WTC11 (cell line): ENCODE data around the gene XBP1. TPM values are rescaled to one million over a fixed set of nuclear protein-coding genes. Genes with fewer than 3 reads are reported as not detected.
"Not testable (repeated sequence)": the region's sequence is repeated elsewhere in the genome, so short reads cannot be mapped to it uniquely, and the experiment has no call there.

Experiments used
- ATAC-seq: fragments of 200-7000 bp; cut with Tn5 transposase; 2 replicates; pipeline ENCODE4 v1.10.0; 2021; ENCODE audit warnings: mild to moderate bottlenecking, moderate library complexity
- CTCF ChIA-PET: fragments of 300-600 bp; sonication (Branson Sonifier 250); formaldehyde crosslinking; loops from one replicate; lab custom pipeline; 2021; ENCODE audit warnings: antibody characterized with exemption; lab: Charles Lee
- POLR2A ChIA-PET: fragments of 350-600 bp; sonication (Branson Sonifier 250); formaldehyde crosslinking; loops from one replicate; lab custom pipeline; 2021; ENCODE audit warnings: antibody characterized with exemption; lab: Charles Lee
- DNase-seq: peaks from one replicate; pipeline ENCODE4 v3.0.0; 2021; ENCODE audit warnings: low spot score
- H3K27ac Mint-ChIP-seq: 2 replicates; pipeline ENCODE4 v1.8.0; 2021; ENCODE audit warnings: mixed read lengths
- H3K27me3 Mint-ChIP-seq: 2 replicates; pipeline ENCODE4 v1.8.0; 2021; ENCODE audit warnings: low read depth, mild to moderate bottlenecking, moderate library complexity, mixed read lengths
- H3K36me3 Mint-ChIP-seq: 2 replicates; pipeline ENCODE4 v1.8.0; 2021; ENCODE audit warnings: mixed read lengths
- H3K4me1 Mint-ChIP-seq: 2 replicates; pipeline ENCODE4 v1.8.0; 2022; ENCODE audit warnings: mixed read lengths
- H3K4me3 Mint-ChIP-seq: 2 replicates; pipeline ENCODE4 v1.8.0; 2021; ENCODE audit warnings: mild to moderate bottlenecking, moderate library complexity, mixed read lengths
- H3K9me3 Mint-ChIP-seq: 2 replicates; pipeline ENCODE4 v1.8.0; 2021; ENCODE audit warnings: mixed read lengths
- ATF1 ChIP-seq: sonication (generic); formaldehyde crosslinking; IDR thresholded peaks from 2 replicates; pipeline ENCODE4 v1.8.1; 2023; ENCODE audit warnings: mild to moderate bottlenecking, moderate library complexity, missing genetic modification reagents
- FOXJ3 ChIP-seq: sonication (generic); formaldehyde crosslinking; IDR thresholded peaks from 2 replicates; pipeline ENCODE4 v1.9.0; 2021; ENCODE audit warnings: missing genetic modification reagents, mild to moderate bottlenecking, borderline replicate concordance
- FOXK1 ChIP-seq: sonication (generic); formaldehyde crosslinking; IDR thresholded peaks from 2 replicates; pipeline ENCODE4 v1.8.0; 2022; ENCODE audit warnings: mild to moderate bottlenecking, moderate library complexity, missing genetic modification reagents
- OVOL2 ChIP-seq: fragments of 250-450 bp; sonication (Bioruptor Pico); IDR thresholded peaks from 2 replicates; pipeline ENCODE4 v1.9.0; 2021; ENCODE audit warnings: mild to moderate bottlenecking, borderline replicate concordance
- ZNF121 ChIP-seq: sonication (generic); formaldehyde crosslinking; IDR thresholded peaks from 2 replicates; pipeline ENCODE4 v1.8.0; 2023; ENCODE audit warnings: missing genetic modification reagents
- ZNF396 ChIP-seq: fragments of 250-450 bp; sonication (Bioruptor Pico); IDR thresholded peaks from 2 replicates; pipeline ENCODE4 v1.8.0; 2021; ENCODE audit warnings: mild to moderate bottlenecking, moderate library complexity, borderline replicate concordance
- ZNF423 ChIP-seq: fragments of 250-450 bp; sonication (Bioruptor Pico); IDR thresholded peaks from 2 replicates; pipeline ENCODE4 v2.1.2; 2022; ENCODE audit warnings: mild to moderate bottlenecking, moderate library complexity
- total RNA-seq: library from RNA; stranded (reverse); gene quantifications from 3 replicates; pipeline ENCODE4 v1.2.3, GENCODE V29; 2021
- TF ChIP-seq, protein P1 (sequence below): sonication (generic); formaldehyde crosslinking; IDR thresholded peaks from 2 replicates; pipeline ENCODE4 v1.8.0; 2022; ENCODE audit warnings: missing genetic modification reagents
- TF ChIP-seq, protein P2 (sequence below): sonication (generic); formaldehyde crosslinking; IDR thresholded peaks from 2 replicates; pipeline ENCODE4 v1.8.0; 2023; ENCODE audit warnings: missing genetic modification reagents, mild to moderate bottlenecking, borderline replicate concordance
- TF ChIP-seq, protein P3 (sequence below): fragments of 250-450 bp; sonication (Bioruptor Pico); IDR thresholded peaks from 2 replicates; pipeline ENCODE4 v2.1.2; 2022; ENCODE audit warnings: mild to moderate bottlenecking, moderate library complexity
- TF ChIP-seq, protein P4 (sequence below): sonication (generic); formaldehyde crosslinking; IDR thresholded peaks from 2 replicates; pipeline ENCODE4 v1.8.1; 2022; ENCODE audit warnings: mild to moderate bottlenecking, missing genetic modification reagents, moderate library complexity, borderline replicate concordance
- TF ChIP-seq, protein P5 (sequence below): sonication (generic); formaldehyde crosslinking; IDR thresholded peaks from 2 replicates; pipeline ENCODE4 v1.8.1; 2022; ENCODE audit warnings: low read depth, missing genetic modification reagents, borderline replicate concordance
- TF ChIP-seq, protein P6 (sequence below): sonication (generic); formaldehyde crosslinking; IDR thresholded peaks from 2 replicates; pipeline ENCODE4 v1.8.1; 2022; ENCODE audit warnings: low read depth, mild to moderate bottlenecking, moderate library complexity, missing genetic modification reagents, borderline replicate concordance
- TF ChIP-seq, protein P7 (sequence below): sonication (generic); formaldehyde crosslinking; IDR thresholded peaks from 2 replicates; pipeline ENCODE4 v1.8.1; 2023; ENCODE audit warnings: mild to moderate bottlenecking, moderate library complexity, missing genetic modification reagents

Gene XBP1
- total RNA-seq, 1 experiment from 2014 or later: 127 TPM

DNA sequence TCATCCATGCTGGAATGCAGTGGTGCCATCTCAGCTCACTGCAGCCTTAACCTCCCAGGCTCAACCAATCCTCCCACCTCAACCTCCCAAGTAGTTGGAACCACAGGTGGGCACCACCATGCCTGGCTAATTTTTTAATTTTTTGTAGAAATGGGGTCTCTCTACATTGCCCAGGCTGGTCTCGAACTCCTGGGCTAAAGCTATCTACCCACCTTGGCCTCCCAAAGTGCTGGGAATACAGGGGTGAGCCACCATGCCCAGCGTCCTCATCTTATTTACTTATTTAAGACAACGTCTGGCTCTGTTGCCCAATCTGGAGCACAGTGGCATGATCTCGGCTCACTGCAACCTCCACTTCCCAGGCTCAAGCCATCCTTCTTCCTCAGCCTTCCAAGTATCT, 38.4 kb downstream of the XBP1 start:
- H3K36me3 Mint-ChIP-seq: peaks cover 14% of the 10 kb centered on the region
- CTCF ChIA-PET, H3K27ac Mint-ChIP-seq, ATAC-seq, H3K4me3 Mint-ChIP-seq, H3K27me3 Mint-ChIP-seq, DNase-seq: not testable (repeated sequence)
- TF ChIP-seq ZNF121 (CRISPR knock-in tag): peak; percentile 93
- peaks cover 19% of the 10 kb centered on the region for H3K9me3 Mint-ChIP-seq
- POLR2A ChIA-PET: interaction anchor here (1.6 to 2.4 kb wide), 2 partner anchors 11 to 21 kb away, joined by 8 to 13 read pairs; partner anchors contain the start of genes CCDC117, CHEK2 and HSCB
- peaks cover 29% of the 10 kb centered on the region for H3K4me1 Mint-ChIP-seq

DNA sequence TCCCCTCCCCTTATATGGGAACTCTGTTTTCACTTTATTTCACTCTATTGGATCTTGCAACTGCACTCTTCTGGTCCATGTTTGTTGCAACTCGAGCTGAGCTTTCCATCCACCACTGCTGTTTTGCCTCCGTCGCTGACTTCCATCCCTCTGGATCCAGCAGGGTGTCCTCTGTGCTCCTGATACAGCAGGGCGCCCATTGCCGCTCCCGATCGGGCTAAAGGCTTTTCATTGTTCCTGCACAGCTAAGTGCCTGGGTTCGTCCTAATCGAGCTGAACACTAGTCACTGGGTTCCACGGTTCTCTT, 39.0 kb downstream of the XBP1 start:
- no peak for ATAC-seq
- Mint-ChIP-seq H3K36me3 (peaks cover 17% of the 10 kb centered on the region), H3K9me3 (peaks cover 22% of the 10 kb centered on the region), H3K4me1 (peaks cover 29% of the 10 kb centered on the region), H3K27me3 (no peaks in the 10 kb centered on the region), H3K4me3 (peak overlapping the region; percentile 16; the same call in 1 of the 2 replicates), H3K27ac (peak overlapping the region; percentile 98)
- ChIA-PET CTCF (interaction anchor here (0.8 to 1.2 kb wide), 3 partner anchors 10 to 18 kb away, joined by 3 to 4 read pairs (median 3); partner anchors contain the start of gene CCDC117), POLR2A (interaction anchor here (0.7 to 2.4 kb wide), 5 partner anchors 11 to 753 kb away, joined by 4 to 13 read pairs (median 8); partner anchors contain the start of genes CCDC117, CHEK2, HSCB and XBP1)
- no peak for DNase-seq
- TF ChIP-seq FOXK1 (CRISPR knock-in tag): no peak
- no peak for TF ChIP-seq OVOL2 (CRISPR knock-in tag)
- TF ChIP-seq ZNF396: no peak
- TF ChIP-seq, protein P1, sequence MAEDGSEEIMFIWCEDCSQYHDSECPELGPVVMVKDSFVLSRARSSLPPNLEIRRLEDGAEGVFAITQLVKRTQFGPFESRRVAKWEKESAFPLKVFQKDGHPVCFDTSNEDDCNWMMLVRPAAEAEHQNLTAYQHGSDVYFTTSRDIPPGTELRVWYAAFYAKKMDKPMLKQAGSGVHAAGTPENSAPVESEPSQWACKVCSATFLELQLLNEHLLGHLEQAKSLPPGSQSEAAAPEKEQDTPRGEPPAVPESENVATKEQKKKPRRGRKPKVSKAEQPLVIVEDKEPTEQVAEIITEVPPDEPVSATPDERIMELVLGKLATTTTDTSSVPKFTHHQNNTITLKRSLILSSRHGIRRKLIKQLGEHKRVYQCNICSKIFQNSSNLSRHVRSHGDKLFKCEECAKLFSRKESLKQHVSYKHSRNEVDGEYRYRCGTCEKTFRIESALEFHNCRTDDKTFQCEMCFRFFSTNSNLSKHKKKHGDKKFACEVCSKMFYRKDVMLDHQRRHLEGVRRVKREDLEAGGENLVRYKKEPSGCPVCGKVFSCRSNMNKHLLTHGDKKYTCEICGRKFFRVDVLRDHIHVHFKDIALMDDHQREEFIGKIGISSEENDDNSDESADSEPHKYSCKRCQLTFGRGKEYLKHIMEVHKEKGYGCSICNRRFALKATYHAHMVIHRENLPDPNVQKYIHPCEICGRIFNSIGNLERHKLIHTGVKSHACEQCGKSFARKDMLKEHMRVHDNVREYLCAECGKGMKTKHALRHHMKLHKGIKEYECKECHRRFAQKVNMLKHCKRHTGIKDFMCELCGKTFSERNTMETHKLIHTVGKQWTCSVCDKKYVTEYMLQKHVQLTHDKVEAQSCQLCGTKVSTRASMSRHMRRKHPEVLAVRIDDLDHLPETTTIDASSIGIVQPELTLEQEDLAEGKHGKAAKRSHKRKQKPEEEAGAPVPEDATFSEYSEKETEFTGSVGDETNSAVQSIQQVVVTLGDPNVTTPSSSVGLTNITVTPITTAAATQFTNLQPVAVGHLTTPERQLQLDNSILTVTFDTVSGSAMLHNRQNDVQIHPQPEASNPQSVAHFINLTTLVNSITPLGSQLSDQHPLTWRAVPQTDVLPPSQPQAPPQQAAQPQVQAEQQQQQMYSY: no peak
- TF ChIP-seq, protein P2, sequence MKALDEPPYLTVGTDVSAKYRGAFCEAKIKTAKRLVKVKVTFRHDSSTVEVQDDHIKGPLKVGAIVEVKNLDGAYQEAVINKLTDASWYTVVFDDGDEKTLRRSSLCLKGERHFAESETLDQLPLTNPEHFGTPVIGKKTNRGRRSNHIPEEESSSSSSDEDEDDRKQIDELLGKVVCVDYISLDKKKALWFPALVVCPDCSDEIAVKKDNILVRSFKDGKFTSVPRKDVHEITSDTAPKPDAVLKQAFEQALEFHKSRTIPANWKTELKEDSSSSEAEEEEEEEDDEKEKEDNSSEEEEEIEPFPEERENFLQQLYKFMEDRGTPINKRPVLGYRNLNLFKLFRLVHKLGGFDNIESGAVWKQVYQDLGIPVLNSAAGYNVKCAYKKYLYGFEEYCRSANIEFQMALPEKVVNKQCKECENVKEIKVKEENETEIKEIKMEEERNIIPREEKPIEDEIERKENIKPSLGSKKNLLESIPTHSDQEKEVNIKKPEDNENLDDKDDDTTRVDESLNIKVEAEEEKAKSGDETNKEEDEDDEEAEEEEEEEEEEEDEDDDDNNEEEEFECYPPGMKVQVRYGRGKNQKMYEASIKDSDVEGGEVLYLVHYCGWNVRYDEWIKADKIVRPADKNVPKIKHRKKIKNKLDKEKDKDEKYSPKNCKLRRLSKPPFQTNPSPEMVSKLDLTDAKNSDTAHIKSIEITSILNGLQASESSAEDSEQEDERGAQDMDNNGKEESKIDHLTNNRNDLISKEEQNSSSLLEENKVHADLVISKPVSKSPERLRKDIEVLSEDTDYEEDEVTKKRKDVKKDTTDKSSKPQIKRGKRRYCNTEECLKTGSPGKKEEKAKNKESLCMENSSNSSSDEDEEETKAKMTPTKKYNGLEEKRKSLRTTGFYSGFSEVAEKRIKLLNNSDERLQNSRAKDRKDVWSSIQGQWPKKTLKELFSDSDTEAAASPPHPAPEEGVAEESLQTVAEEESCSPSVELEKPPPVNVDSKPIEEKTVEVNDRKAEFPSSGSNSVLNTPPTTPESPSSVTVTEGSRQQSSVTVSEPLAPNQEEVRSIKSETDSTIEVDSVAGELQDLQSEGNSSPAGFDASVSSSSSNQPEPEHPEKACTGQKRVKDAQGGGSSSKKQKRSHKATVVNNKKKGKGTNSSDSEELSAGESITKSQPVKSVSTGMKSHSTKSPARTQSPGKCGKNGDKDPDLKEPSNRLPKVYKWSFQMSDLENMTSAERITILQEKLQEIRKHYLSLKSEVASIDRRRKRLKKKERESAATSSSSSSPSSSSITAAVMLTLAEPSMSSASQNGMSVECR (CRISPR knock-in tag): no peak
- no peak for TF ChIP-seq ATF1 (CRISPR knock-in tag)
- TF ChIP-seq, protein P3, sequence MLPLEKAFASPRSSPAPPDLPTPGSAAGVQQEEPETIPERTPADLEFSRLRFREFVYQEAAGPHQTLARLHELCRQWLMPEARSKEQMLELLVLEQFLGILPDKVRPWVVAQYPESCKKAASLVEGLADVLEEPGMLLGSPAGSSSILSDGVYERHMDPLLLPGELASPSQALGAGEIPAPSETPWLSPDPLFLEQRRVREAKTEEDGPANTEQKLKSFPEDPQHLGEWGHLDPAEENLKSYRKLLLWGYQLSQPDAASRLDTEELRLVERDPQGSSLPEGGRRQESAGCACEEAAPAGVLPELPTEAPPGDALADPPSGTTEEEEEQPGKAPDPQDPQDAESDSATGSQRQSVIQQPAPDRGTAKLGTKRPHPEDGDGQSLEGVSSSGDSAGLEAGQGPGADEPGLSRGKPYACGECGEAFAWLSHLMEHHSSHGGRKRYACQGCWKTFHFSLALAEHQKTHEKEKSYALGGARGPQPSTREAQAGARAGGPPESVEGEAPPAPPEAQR: no peak
- no peak for TF ChIP-seq ZNF423 (CRISPR knock-in tag)
- no peak for TF ChIP-seq FOXJ3 (CRISPR knock-in tag)
- TF ChIP-seq, protein P4, sequence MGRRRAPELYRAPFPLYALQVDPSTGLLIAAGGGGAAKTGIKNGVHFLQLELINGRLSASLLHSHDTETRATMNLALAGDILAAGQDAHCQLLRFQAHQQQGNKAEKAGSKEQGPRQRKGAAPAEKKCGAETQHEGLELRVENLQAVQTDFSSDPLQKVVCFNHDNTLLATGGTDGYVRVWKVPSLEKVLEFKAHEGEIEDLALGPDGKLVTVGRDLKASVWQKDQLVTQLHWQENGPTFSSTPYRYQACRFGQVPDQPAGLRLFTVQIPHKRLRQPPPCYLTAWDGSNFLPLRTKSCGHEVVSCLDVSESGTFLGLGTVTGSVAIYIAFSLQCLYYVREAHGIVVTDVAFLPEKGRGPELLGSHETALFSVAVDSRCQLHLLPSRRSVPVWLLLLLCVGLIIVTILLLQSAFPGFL (CRISPR knock-in tag): no peak
- TF ChIP-seq, protein P5, sequence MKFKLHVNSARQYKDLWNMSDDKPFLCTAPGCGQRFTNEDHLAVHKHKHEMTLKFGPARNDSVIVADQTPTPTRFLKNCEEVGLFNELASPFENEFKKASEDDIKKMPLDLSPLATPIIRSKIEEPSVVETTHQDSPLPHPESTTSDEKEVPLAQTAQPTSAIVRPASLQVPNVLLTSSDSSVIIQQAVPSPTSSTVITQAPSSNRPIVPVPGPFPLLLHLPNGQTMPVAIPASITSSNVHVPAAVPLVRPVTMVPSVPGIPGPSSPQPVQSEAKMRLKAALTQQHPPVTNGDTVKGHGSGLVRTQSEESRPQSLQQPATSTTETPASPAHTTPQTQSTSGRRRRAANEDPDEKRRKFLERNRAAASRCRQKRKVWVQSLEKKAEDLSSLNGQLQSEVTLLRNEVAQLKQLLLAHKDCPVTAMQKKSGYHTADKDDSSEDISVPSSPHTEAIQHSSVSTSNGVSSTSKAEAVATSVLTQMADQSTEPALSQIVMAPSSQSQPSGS (CRISPR knock-in tag): no peak
- TF ChIP-seq, protein P6, sequence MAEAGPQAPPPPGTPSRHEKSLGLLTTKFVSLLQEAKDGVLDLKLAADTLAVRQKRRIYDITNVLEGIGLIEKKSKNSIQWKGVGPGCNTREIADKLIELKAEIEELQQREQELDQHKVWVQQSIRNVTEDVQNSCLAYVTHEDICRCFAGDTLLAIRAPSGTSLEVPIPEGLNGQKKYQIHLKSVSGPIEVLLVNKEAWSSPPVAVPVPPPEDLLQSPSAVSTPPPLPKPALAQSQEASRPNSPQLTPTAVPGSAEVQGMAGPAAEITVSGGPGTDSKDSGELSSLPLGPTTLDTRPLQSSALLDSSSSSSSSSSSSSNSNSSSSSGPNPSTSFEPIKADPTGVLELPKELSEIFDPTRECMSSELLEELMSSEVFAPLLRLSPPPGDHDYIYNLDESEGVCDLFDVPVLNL (CRISPR knock-in tag): no peak
- TF ChIP-seq, protein P7, sequence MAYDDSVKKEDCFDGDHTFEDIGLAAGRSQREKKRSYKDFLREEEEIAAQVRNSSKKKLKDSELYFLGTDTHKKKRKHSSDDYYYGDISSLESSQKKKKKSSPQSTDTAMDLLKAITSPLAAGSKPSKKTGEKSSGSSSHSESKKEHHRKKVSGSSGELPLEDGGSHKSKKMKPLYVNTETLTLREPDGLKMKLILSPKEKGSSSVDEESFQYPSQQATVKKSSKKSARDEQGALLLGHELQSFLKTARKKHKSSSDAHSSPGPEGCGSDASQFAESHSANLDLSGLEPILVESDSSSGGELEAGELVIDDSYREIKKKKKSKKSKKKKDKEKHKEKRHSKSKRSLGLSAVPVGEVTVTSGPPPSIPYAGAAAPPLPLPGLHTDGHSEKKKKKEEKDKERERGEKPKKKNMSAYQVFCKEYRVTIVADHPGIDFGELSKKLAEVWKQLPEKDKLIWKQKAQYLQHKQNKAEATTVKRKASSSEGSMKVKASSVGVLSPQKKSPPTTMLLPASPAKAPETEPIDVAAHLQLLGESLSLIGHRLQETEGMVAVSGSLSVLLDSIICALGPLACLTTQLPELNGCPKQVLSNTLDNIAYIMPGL (CRISPR knock-in tag): no peak
